ENCODE data around the gene NETO2.
"Not testable (repeated sequence)": the region's sequence is repeated elsewhere in the genome, so short reads cannot be mapped to it uniquely, and the experiment has no call there.

Gene NETO2, protein sequence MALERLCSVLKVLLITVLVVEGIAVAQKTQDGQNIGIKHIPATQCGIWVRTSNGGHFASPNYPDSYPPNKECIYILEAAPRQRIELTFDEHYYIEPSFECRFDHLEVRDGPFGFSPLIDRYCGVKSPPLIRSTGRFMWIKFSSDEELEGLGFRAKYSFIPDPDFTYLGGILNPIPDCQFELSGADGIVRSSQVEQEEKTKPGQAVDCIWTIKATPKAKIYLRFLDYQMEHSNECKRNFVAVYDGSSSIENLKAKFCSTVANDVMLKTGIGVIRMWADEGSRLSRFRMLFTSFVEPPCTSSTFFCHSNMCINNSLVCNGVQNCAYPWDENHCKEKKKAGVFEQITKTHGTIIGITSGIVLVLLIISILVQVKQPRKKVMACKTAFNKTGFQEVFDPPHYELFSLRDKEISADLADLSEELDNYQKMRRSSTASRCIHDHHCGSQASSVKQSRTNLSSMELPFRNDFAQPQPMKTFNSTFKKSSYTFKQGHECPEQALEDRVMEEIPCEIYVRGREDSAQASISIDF

DNA sequence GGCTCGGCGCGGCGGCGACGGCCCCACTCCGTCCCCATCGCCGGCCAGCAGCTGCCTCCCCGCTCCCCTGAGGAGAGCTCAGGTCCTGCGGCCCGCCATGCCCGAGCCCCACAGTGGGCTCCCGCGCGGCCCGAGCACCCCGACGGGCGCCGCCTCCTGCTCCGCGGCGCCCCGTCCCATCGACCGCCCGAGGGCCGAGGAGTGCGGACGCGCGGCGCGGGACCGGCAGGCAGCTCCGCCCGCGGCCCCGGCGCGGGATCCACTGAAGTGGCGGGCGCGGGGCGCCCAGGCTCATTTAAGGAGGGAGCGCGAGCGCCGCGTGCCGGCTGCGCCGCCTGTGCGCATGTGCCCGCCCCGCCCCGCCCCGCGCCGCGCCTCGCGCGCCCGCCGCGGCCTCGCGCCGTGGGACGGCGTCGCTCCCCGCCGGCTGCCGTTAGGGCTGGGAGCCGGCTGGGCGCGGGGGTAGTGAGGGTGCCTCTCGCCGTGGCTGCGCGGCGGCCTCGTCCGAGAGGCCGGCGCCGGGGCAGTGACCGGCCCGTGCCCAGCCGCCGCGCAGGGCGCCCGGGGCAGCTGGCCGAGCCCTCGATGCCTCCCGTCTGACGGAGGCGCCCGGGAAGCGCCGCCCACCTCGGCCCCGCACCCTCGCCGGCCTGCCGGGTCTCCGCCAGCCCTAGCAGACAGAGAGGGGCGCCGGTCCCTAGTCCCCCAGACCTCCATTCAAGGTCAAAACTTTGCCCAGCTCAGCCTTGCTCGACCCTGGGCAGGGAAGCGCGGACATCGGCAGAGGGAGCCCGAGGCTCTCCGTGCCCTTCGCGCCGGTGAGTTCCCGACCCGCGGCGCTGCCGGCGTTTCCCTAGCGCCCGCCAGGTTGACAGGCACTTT, at the start of gene NETO2:
TSS of gene NETO2 (minus strand) at position 269 of the 882 bp plus-strand sequence. CDS start 333 bp downstream, outside the sequence.
- peak; percentile 30 for DNase-seq

DNA sequence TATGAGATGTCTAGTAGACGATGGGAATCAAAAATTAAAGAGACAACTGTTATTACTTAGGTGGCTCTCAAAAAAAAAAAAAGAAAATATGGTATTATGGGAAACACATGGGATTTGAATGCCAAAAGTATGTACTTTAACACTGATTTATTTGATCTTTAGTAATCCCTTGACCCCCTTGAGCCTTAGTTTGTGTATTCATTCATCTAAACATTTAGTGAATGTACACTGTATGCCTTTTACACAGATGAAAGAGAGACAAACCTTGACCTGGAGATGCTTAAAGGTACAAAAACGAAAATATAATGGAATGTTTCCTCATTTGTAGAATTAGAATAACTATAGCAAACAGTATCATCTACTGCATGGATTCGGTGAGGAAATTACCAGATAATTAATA, 38.6 kb upstream of the NETO2 start:
- DNase-seq: no peak

DNA sequence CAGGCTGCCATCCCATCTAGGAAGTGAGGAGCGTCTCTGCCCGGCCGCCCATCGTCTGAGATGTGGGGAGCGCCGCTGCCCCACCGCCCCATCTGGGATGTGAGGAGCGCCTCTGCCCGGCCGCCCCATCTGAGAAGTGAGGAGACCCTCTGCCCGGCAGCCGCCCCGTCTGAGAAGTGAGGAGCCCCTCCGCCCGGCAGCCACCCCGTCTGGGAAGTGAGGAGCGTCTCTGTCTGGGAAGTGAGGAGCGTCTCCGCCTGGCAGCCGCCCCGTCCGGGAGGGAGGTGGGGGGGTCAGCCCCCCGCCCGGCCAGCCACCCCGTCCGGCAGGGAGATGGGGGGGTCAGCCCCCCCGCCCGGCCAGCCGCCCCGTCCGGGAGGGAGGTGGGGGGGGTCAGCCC, 37.3 kb upstream of the NETO2 start:
- not testable (repeated sequence) for DNase-seq

DNA sequence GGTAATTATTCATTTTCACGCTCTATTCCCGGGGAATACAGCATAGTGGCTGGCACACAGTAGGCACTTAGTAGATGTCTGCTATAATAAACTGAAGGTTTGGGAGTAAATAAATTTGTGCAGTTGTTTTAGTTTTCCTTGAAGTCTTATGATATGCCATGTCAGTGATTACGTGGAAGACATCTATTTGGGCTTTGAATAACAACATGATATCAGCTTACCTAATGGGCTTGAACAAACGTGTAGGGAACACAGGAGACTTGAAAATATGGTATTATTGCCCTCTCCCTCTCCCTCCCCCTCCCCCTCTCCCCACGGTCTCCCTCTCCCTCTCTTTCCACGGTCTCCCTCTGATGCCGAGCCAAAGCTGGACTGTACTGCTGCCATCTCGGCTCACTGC, 36.3 kb upstream of the NETO2 start:
- DNase-seq: no peak

DNA sequence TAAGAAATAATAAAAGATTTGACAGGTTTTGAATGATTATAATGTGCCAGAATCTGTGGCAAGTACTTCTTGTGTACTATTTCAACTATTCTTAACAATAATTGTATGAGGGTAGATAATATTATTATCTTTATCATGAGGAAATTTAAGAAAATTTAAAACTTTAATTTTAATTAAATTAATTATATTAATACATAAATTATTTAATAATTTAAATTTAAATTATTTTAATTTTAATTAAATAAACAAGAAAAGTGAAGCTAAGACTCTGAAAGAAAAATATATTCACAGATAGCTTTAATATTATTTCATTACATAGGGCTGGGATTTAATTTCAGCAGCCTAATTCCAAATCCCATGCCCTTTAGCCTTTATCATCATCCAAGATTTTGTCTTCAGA, 31.4 kb upstream of the NETO2 start:
- DNase-seq: no peak

DNA sequence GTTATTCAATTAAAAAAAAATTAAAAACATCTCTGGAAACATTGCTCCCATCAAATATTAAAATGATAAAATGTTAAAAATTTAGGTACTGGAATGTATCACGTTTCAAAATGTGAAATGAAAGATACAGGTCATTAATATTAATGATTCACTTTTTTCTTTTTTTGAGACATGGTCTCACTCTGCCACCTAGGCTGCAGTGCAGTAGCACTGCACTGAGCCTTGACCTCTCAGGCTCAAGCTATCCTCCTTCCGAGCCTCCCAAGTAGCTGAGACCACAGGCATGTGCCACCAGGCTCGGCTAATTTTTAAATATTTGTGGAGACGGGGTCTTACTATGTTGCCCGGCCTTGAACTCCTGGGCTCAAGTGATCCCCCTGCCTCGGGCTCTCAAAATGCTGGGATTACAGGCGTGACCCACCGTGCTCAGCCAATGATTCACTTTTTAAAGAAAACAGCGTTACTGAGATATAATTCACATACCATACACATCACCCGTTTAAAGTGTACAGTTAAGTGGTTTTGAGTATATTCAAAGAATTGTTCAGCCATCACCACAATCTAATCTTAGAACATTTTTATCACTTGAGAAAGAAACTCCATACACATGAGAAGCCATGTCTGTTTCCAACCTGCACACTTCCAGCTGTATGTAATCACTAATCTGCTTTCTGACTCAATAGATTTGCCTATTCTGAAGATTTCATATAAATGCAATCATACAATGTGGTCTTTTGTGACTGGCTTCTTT, 19.1 kb upstream of the NETO2 start:
- no peak for DNase-seq

DNA sequence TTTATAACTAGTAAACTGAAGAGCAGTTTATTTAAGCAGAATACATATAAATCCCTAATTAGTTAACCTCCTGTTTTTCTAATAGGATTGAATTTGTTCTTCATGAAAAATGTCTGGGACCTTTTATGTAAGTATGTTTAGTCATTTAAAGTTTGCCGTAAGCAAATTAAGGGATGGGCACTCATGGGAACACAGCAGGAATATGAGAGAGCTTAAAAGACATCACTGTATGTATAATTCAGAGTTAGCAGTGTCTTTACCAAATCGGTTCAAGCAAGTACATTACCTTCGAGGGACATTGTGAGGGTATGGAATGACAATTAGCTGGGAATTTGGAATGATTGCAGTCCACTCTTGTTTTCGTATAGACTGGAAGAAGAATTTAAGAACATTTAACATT, 17.7 kb upstream of the NETO2 start:
- no peak for DNase-seq

DNA sequence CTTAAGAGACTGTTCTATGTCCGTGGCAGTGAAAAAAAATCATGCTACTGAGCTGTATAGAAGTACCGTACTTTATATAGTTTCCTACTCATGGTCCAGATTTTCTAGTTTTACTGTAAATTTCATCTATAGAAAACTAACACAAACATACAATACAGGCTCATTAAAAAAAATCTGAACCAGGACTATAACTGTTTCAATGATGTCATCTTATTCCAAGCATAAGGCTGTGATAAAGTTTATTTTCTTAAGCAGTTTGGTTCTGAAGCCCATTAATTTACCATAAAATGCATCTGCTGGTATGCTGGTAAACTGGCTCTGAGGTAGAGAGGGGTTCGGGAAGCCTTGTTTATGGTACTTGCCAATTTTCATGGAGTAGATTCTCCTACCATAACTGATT, 16.7 kb upstream of the NETO2 start:
- no peak for DNase-seq

DNA sequence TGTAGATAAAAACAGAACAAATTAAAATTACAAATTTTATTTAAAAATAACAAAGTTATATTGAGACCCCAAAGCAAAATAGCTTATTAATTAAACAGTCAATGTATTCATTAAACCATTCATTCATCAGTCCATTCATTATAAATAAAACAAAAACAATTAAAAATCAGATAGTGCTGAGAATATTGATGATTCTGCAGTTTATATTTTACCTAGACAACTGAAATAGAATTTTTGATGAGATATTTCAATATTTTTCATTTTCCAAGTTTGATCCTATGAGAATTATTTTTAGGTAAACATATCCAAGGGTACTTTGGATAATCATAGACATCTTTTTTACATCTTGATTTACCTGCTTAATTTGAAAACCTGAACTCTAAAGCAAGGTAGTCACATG, 15.2 kb upstream of the NETO2 start:
- DNase-seq: no peak

DNA sequence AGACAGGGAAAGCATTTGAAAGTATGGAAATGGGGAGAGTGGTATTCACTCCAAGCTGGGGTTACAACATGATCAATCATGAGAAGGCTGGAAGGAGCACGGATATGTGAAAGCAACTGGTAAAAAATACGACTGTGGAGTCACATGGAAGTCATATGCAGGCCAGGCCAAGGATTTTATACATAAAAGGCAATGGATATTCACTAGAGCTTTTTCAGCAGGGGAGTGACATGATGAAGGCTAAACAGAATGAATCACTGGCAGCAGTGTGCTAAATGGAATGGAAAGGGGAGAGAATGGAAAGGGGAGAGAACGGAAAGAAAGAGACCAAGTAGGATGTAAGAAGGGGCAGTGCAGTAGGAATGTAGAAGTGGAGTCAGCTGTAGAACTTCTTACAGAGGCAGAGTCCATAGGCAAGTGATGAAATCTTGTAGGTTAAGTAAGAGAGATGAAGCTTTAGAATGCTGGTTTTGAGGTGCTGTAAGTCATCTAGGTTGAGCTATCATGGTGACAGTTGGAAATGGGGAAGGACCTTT, 13.0 kb upstream of the NETO2 start:
- DNase-seq: no peak

DNA sequence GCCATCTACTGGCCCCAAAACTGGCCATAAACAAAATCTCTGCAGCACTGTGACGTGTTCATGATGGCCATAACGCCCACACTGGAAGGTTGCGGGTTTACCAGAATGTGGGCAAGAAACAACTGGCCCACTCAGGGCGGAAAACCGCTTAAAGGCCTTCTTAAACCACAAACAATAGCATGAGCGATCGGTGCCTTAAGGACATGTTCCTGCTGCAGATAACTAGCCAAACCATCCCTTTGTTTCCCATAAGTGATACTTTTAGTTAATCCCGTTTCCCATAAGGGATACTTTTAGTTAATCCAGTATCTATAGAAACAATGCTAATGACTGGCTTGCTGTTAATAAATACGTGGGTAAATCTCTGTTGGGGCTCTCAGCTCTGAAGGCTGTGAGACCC, 8.8 kb upstream of the NETO2 start:
- DNase-seq: not testable (repeated sequence)

DNA sequence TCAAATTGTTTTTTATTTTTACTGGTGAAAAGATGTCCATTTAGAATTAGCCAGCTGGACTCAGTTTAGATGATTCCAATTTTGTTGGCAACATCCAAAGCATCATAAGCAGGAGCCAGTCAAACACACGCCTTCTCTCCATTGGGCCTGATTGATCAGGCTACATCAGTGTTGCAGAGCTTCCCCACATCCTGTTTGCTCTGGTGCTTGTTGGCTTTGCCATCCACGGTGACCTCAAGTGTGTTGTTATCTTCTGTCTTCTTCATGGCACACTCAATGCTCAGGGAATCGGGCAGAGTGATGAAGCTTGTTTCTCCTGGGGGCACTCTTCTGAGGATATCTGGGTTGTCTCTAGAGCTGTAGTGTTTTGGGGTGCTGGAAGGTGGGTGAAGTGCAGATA, 6.3 kb upstream of the NETO2 start:
- no peak for DNase-seq

DNA sequence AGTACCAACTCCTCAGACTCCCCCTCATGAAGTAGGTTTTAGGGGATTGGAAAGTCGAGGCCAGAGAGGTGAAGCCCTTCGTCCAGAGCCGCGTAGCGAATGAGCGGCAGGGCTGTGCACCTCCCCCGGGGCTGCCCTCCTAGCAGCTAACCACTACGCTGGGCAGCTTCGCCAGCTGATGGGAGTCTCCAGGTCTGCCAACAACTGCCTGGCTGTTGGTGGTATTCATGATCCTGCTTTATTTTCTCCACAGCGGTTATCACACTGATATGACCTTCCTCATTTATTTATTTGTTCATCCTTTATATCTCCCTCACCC, 773 bp upstream of the NETO2 start:
- no peak for DNase-seq

DNA sequence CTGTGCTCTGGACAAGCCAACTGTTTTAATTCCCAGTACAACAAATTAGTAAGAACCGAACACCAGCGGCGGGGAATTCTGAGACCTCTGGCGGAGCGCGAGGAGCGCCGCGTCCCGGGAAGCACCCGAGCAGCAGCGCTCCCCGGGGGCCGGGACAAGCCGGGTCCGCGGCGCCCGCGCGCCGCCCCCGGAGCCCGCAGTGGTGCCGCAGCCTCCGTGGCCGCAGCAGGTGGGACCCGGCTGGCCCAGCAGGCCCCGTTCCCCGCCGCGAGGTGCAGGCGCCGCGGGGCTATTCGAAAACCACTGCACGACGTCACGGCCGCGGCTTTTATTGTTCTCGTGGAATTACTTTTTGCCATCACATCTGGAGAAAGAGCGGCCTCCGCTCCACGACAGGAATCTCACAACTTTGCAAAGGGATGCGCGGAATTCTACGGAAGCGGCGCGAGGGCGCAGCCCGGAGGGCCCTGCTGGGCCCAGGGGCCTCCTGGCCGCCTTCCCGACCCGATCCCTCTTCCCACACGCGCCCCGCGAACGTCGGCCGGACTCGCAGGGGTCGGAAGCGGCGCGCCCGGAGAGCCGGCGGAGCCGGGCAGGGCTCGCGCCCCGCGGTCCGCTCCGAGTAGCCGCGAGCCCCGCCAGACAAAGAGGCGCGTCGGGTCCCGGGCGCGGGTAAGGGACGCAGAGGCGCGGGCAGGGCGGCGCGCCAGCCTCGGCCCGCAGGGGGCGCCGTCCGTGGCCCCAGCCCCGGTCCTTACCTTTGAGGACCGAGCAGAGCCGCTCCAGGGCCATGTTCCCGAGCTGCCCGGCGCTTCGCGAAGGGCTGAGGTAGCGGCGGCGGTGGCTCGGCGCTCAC, 696 bp downstream of the NETO2 start:
- DNase-seq: no peak

DNA sequence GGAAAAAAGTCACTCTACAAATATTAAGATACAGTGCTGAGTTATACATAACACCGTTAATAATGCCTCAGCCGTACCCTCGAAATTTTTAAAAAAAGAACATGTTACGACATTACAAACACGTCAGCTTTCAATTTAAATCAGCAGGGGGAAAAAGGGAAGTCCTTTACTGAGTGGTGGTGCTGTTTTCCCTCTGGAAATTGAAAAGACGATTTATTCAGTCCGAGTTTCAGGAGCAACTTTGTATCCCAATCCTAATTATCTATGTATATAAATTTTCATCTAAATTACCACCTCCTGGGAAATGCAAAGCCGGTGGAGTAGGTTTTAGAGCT, 1.3 kb downstream of the NETO2 start:
- no peak for DNase-seq

DNA sequence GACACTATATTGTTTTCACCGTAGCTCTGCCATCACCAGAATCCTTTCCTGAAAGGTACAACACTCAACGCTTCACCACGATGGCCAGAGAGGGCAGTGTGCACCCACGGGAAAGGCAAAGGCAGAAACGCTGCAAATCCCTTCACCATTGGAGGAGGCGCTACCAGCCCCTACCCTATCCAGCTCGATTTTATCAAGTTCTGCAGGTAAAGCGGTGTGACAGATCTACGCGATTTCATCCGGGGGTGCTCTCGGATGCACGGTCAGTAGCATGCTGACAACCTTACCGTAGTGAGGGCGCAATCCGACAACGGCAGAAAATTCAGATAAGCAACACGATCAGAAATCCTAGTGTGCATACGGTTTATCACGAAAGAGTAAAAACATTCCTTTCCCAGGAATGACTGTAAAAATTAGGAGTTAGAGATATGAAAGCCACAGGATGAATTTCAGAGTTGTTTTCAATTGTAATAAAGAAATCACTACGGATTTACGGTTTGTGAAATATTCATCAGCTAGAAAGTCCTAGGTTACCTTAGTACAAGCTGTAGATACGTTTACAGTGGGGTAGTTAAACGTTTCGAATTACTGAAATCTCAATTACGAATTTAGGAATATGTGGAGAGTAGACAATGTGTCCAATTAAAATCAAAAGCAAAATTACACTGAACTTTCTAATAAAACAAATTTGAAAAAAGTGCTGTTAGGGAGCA, 1.8 kb downstream of the NETO2 start:
- DNase-seq: peak; percentile 64

DNA sequence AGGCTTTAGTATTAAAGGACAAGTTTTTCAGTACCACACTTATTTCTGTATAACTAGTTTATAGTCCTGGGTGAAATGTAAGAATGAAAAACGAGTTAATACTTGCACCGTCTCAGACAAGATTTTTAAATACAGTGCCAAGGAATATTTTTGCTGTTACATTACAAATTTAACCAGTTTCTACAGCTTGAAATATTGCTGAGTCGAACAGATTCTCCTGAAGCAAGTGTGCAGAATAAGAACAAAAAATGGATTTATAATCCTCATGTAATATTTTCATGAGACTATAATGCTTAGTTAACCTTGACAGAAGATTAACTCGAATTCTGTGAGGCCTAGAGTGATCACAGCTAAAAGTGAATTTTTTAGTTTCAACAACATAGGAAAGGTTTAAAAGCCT, 3.1 kb downstream of the NETO2 start:
- DNase-seq: no peak

DNA sequence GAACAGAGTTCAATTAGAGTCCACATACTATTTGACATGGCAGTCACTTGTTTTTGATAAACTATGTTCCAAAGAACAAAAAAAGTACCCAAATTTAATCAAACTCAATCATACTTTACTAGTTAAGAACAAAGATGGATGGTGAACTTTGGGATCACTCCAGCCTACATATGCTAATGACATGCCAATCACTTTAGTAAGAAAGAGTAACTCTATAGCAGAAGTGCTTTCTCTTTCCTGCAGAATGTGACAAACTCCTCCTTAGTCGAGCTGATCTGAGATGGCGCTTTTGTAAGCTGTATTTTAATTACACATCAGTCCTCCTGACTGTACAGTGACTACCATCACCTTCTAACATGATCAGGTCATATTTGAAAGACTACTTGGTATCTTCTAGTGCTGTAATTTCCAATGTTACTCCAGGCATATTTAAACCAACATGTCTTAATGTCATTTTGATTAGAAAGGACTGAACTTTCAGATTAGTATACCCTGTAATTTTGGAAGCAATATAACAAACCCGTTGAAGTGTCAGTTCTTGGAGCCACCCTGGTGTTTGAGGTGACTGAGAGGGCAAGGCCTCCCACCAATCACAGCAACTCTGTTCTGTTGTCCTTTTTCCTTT, 4.1 kb downstream of the NETO2 start:
- no peak for DNase-seq

DNA sequence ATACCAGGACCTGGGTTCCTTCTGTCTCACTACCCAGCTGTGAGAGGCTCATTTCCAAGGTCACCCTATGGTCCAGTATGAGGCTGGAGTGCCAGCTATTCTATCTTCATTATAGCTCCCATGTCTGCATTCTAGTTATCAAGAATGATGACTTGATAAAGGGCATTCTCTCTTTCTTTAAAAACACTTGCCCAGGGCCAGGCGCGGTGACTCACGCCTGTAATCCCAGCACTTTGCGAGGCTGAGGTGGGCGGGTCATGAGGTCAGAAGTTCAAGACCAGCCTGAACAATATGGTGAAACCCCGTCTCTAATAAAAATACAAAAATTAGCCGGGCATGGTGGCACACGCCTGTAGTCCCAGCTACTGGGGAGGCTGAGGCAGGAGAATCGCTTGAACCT, 5.8 kb downstream of the NETO2 start:
- DNase-seq: not testable (repeated sequence)

DNA sequence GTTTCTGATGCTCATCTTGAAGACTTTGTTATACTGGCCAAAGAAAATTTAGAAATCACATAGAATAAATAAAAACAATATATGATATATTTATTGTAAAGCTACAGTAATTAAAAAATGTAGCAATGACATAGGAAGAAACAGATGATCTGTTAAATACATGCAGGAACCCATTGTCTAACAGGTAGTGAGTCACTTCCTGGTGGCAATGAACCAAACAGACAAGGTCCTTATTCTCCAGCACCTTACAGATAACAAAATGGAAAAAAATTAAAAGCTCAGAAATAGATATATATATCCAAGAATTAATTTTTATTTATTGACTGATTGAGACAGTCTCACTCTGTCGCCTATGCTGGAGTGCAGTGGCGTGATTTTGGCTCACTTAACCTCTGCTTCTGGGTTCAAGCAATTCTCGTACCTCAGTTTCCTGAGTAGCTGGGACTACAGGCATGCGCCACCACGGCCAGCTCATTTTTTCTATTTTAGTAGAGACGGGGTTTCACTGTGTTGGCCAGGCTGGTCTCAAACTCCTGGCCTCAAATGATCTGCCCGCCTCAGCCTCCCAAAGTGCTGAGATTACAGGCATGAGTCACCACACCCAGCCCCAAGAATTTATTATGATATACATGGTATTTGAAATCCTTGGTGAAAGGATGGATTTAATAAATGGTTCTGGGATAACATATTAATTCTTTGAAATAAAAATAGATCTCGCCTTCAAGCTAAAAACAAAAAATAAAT, 7.5 kb downstream of the NETO2 start:
- DNase-seq: no peak
